COLO829 (cell line): Measurements from ENCODE around the gene SPAG5.

Experiments used
- DNase-seq: peaks from one replicate; pipeline ENCODE4 v3.0.0; 2012; ENCODE audit warnings: low spot score

The SPAG5 gene, protein sequence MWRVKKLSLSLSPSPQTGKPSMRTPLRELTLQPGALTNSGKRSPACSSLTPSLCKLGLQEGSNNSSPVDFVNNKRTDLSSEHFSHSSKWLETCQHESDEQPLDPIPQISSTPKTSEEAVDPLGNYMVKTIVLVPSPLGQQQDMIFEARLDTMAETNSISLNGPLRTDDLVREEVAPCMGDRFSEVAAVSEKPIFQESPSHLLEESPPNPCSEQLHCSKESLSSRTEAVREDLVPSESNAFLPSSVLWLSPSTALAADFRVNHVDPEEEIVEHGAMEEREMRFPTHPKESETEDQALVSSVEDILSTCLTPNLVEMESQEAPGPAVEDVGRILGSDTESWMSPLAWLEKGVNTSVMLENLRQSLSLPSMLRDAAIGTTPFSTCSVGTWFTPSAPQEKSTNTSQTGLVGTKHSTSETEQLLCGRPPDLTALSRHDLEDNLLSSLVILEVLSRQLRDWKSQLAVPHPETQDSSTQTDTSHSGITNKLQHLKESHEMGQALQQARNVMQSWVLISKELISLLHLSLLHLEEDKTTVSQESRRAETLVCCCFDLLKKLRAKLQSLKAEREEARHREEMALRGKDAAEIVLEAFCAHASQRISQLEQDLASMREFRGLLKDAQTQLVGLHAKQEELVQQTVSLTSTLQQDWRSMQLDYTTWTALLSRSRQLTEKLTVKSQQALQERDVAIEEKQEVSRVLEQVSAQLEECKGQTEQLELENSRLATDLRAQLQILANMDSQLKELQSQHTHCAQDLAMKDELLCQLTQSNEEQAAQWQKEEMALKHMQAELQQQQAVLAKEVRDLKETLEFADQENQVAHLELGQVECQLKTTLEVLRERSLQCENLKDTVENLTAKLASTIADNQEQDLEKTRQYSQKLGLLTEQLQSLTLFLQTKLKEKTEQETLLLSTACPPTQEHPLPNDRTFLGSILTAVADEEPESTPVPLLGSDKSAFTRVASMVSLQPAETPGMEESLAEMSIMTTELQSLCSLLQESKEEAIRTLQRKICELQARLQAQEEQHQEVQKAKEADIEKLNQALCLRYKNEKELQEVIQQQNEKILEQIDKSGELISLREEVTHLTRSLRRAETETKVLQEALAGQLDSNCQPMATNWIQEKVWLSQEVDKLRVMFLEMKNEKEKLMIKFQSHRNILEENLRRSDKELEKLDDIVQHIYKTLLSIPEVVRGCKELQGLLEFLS

GRCh38 chr17:28598799-28599310 lies at the start of gene SPAG5:
Gene SPAG5, minus strand, starts transcription at chr17:28599025. Its CDS starts 79 bp downstream, at chr17:28598946.
- DNase-seq: peak; percentile 96

DNA sequence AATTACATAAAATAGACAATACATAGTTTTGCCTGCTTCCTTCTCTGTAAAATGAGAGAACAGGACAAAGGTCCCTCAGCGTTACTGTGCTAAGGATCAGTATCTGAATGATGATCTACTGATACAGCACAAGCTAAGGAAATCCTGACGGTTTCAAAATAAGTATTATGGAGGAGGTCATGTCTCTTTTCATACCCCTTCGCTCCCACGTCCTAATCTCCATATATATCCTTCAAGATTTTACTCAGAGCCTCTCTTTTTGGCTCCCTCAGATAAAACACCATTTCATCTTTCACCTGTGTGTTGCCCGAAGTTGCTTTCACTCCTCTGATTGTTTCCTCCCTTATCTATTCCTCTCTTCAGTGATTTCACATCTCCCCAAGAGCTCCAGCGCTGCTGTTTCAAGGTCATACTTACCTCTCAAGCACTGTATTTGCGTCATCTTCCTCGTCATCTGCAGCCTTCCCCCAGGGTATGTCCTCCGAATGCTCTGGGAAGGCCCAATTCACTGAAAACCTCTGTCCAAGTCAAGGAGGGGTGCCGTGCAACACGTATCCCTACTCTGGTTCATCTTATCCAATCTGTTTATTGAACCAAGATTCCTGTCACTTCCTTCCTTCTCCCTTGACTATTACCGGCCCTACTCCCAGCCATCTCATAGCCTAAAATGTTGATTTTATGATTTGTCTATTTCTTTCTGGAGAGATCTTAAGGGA lies 47.4 kb upstream of the SPAG5 start:
- DNase-seq: no peak

- DNase-seq: no peak
Observed at GRCh38 chr17:28645576-28645939, 46.7 kb upstream of the SPAG5 start.

DNA sequence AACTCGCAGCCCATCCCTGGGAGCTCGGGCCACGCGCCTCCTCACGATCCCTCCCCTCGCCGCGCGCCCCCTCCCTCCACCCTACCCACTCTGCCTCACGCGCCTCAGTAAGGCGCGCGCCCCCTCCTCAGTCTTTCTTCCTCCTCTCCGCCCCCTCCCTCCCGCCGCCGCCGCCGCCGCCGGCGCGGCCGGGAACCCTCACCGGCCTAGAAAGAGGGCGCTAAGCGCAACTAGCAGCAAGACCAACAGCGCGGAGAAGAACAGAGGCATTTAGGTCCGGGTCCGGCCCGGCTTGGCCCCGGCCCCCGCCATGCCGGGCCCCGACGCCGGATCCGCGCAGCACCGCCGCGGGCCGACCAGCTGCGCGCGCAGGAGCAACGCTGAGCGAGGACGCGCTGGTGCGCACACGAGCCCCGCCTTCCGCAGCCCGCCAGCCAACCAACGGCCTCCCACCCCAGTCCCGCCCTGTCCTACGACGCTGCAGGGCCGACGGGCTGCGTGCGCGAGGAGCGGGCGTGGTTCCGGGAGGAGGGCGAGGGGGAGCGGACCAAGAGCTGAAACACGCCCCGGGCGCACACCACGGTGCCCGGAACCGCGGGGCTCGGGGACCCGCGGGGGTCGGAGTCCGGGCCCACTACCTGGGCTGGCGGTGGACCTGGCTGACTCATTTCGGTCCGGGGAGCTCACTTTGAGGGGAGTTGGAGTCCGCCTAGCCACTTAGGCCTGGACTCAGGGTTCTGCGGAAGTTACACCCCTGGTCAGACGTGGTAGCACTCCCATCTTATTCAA lies 46.2 kb upstream of the SPAG5 start, which contains the start of gene BLTP2:
BLTP2 (minus strand) TSS at position 372 of the 789 bp plus-strand sequence; CDS start at position 270, 102 bp downstream.
- peak; percentile 97 for DNase-seq

GRCh38 chr17:28643983-28644786 lies 45.4 kb upstream of the SPAG5 start:
- peak; percentile 73 for DNase-seq

- DNase-seq: no peak
Observed at GRCh38 chr17:28641579-28641978, 42.8 kb upstream of the SPAG5 start.

DNA sequence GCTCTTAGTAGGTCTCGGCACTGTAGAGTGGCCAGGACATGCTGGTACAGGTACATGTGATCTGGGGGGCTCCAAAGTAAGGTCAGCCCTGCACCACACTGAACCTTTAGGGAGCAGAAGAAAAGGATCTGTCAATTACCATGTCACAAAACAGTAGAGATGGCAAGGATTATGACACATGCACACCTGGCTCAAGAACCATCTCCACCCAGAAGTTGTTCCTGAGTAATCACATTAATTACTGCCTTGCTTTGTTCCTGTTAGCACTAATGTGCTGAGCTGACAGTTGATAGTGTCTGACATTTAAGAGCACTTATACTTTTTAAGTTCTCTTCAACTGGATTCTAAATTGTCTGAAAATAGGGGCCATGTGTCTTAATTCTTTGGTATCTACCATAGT lies 36.7 kb upstream of the SPAG5 start:
- DNase-seq: no peak

GRCh38 chr17:28634206-28634865 lies 35.5 kb upstream of the SPAG5 start:
- no peak for DNase-seq

GRCh38 chr17:28626818-28627217 lies 28.0 kb upstream of the SPAG5 start:
- DNase-seq: no peak

DNA sequence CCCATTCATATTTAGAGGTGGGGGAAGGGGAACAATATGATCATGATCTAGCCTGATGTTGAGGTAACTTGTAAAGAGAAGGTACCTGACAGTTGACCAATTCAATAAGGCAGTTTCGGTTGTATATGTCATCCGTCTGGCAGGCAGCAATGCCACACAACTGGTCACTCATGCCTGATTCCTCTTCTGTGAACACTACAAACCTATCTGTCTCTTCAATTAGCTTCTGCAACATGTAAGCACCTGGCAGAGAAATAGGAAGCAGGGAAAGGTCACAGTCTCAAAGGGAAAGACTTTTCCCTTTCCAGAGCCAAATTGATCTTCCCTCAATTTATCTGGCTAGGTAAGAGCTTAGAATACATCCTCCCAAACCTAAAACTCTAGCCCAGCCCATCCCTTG lies 25.3 kb upstream of the SPAG5 start:
- DNase-seq: no peak

DNA sequence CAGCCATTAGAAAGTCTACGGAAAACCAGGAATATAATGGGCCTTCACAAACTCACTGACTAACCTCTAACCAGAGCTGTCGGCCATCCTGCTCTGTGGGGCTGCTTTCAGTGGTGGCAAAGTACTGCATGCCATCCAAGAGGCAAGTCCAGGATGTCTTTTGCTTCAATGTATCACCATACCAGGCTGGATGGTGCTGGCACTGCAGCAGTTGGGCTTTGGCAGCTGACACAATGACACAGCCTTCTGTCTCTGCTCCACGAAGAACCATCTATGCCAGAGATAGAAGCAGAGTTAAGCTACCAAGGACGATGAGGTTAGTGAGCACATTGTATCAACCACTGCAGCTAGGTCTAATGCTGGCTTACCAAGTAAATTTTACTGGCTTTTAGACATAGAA lies 24.9 kb upstream of the SPAG5 start:
- DNase-seq: no peak

GRCh38 chr17:28622186-28622585 lies 23.4 kb upstream of the SPAG5 start:
- no peak for DNase-seq

- no peak for DNase-seq
Observed at GRCh38 chr17:28620010-28620409, 21.2 kb upstream of the SPAG5 start.

DNA sequence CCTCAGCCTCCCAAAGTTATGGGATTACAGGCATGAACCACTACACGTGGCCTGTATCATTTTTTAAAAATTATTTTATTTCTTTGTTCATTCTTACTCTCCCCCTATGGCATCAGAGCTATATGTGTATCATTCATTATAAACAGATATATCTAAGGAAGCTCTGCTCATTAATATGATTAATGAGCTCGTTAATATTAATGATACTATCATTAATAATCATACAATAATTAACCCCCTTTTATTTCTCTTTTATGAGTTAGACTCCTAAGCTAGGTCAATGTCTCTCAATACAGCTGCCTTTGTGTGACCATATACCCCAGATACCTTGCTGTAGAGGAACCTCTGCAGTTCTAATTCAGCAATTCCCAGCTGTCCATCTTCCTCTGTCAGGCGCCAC lies 19.6 kb upstream of the SPAG5 start:
- no peak for DNase-seq

GRCh38 chr17:28616281-28616680 lies 17.5 kb upstream of the SPAG5 start:
- DNase-seq: no peak

GRCh38 chr17:28615260-28615940 lies 16.6 kb upstream of the SPAG5 start:
- DNase-seq: no peak

DNA sequence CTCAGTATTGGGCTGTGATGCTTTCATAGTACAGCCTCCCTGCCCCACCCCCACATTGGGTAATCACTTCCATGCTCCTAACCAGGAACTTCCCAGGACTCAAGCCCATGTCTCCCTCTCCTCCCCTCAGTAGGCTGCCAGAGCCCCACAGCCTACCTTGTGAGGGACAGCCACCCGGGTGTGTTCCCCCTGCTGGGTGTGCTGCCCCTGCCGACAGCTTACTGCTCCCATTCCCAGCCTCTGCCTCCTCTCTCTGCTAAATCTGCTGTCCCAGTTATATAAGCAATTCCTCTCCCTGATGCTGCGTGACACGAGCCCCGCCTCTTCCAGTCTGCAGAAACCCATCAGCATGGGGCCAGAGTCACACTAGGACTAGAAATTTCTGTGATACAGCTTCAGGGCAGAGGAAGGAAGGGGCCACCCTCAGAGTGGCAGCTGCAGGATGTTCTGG lies 15.1 kb upstream of the SPAG5 start, which contains the start of gene RSKR:
RSKR (minus strand) TSS at position 255 of the 451 bp plus-strand sequence; CDS start at position 231, 24 bp downstream.
- no peak for DNase-seq
